Stomach (tissue), 9 donors: ENCODE results near the gene RS1. TPM values are rescaled to one million over a fixed set of nuclear protein-coding genes. Genes with fewer than 3 reads are reported as not detected.

Experiments used
- DNase-seq, 2 donors: peaks; one replicate each; pipeline versions ENCODE4 v3.0.0 to v3.0.0-alpha.2; 2013 to 2019
- H3K27ac ChIP-seq, 5 donors: fragments of 200-600 bp in 4 of 5; sonication (generic) in 4 of 5; one replicate each; pipeline ENCODE4 v1.5.1; 2013 to 2019; ENCODE audit warnings: mild to moderate bottlenecking in 1 of 5, moderate library complexity in 1 of 5
- H3K27me3 ChIP-seq, 3 donors: fragments of 200-600 bp; sonication (generic); one replicate each; pipeline ENCODE4 v1.5.1; 2017 to 2019; ENCODE audit warnings: mixed run types in 1 of 3
- H3K36me3 ChIP-seq, 4 donors: fragments of 200-600 bp; sonication (generic); 1 replicate in 3 of 4; 2 replicates in 1 of 4; pipeline ENCODE4 v1.5.1; 2016 to 2019
- H3K4me1 ChIP-seq, 4 donors: fragments of 200-600 bp; sonication (generic); one replicate each; pipeline ENCODE4 v1.5.1; 2016 to 2019
- H3K4me3 ChIP-seq, 4 donors: fragments of 200-600 bp; sonication (generic) in 3 of 4; one replicate each; pipeline ENCODE4 v1.5.1; 2016 to 2019; ENCODE audit warnings: mild to moderate bottlenecking in 1 of 4
- H3K9me3 ChIP-seq, 4 donors: fragments of 200-600 bp; sonication (generic); one replicate each; pipeline ENCODE4 v1.5.1; 2016 to 2019
- EP300 ChIP-seq: sonication (generic); formaldehyde crosslinking; IDR thresholded peaks from one replicate; pipeline ENCODE4 v1.6.1; 2017; ENCODE audit warnings: antibody characterized with exemption
- POLR2A ChIP-seq, 4 donors: fragments of 450-650 bp; IDR thresholded peaks; one replicate each; pipeline ENCODE4 v1.6.1; 2016; ENCODE audit warnings: antibody characterized with exemption in 4 of 4, control low read depth in 2 of 4, mild to moderate bottlenecking in 1 of 4, moderate library complexity in 1 of 4
- POLR2AphosphoS5 ChIP-seq, 3 donors: sonication (generic); formaldehyde crosslinking; IDR thresholded peaks; one replicate each; pipeline ENCODE4 v1.6.1; 2016; ENCODE audit warnings: antibody characterized with exemption in 3 of 3
- WGBS, 5 donors: extraction: QIAGEN DNeasy Blood & Tissue Kit in 3 of 5; methylation state at CpG; one replicate each; pipeline versions ENCODE4 v1.1.5 to v1.1.7; 2013 to 2018; 5-methylcytosine and 5-hydroxymethylcytosine counted together
- intact Hi-C: fragments of 100-400 bp; cut with DNase I; formaldehyde crosslinking; loops from one replicate; pipeline ENCODE4 v1.15.1; 2023; ENCODE audit warnings: low total_unique reads
- polyA plus RNA-seq, 3 donors: library from polyadenylated mRNA; stranded (reverse); fragments of 200-250 nt; gene quantifications; one replicate each; pipeline ENCODE4 v1.2.3, GENCODE V29; 2013
- total RNA-seq, 5 donors: library from RNA; depleted of rRNA; stranded (reverse); fragments of >200 nt; gene quantifications; one replicate each; pipeline versions ENCODE4 v1.1.0 to v1.2.3, GENCODE V29; 2014 to 2016
- TF ChIP-seq, protein P1 (sequence below), 7 experiments: fragments of 450-650 bp in 4 of 7; fragments of 200-600 bp in 3 of 7; sonication (generic) in 3 of 7; IDR thresholded peaks; one replicate each; pipeline ENCODE4 v1.5.1; 2016 to 2019; ENCODE audit warnings: antibody characterized with exemption in 7 of 7, control low read depth in 2 of 7, mild to moderate bottlenecking in 1 of 7
- donor health status: healthy with polysubstance abuse.
- donor health status: Bipolar disorder and iron deficiency.
- donor health status: healthy.

Gene RS1
- total and polyA plus RNA-seq, 8 donors = not detected

- peaks cover 0 to 3% (median 0%) of the 10 kb centered on the region in 4 donors for H3K9me3 ChIP-seq
- H3K4me1 ChIP-seq = peaks cover 0 to 6% (median 0%) of the 10 kb centered on the region in 4 donors
- peak in 1 of 2 donors; percentile 27 for DNase-seq
- H3K36me3 ChIP-seq = no peaks in the 10 kb centered on the region
- peak overlapping the region; percentile 87 to 90 (median 88) for H3K27ac ChIP-seq
- H3K27me3 ChIP-seq = no peaks in the 10 kb centered on the region
- intact Hi-C loops = no loop called here
- TF ChIP-seq POLR2AphosphoS5 (IDR thresholded peaks at IDR 0.05) = no peak
- TF ChIP-seq EP300 = no peak
- TF ChIP-seq, protein P1, sequence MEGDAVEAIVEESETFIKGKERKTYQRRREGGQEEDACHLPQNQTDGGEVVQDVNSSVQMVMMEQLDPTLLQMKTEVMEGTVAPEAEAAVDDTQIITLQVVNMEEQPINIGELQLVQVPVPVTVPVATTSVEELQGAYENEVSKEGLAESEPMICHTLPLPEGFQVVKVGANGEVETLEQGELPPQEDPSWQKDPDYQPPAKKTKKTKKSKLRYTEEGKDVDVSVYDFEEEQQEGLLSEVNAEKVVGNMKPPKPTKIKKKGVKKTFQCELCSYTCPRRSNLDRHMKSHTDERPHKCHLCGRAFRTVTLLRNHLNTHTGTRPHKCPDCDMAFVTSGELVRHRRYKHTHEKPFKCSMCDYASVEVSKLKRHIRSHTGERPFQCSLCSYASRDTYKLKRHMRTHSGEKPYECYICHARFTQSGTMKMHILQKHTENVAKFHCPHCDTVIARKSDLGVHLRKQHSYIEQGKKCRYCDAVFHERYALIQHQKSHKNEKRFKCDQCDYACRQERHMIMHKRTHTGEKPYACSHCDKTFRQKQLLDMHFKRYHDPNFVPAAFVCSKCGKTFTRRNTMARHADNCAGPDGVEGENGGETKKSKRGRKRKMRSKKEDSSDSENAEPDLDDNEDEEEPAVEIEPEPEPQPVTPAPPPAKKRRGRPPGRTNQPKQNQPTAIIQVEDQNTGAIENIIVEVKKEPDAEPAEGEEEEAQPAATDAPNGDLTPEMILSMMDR (IDR thresholded peaks at IDR 0.05) = no peak
- TF ChIP-seq POLR2A (IDR thresholded peaks at IDR 0.05) = no peak
- peak overlapping the region; percentile 59 to 68 (median 62) for H3K4me3 ChIP-seq
- 1 to 43% (median 2%) methylated on average over 17 to 19 of the region's 19 CpGs for WGBS, 5 donors
Observed at GRCh38 chrX:18674417-18674787, 2.5 kb upstream of the RS1 start.

GRCh38 chrX:18668071-18668835 is 3.7 kb downstream of the RS1 start:
- no peaks in the 10 kb centered on the region for H3K9me3 ChIP-seq
- no peaks in the 10 kb centered on the region for H3K4me1 ChIP-seq
- no peak for TF ChIP-seq EP300
- TF ChIP-seq, protein P1 (IDR thresholded peaks at IDR 0.05) = no peak
- TF ChIP-seq POLR2AphosphoS5 (IDR thresholded peaks at IDR 0.05) = no peak
- TF ChIP-seq POLR2A (IDR thresholded peaks at IDR 0.05) = no peak
- no peak for DNase-seq
- no peak overlapping the region for H3K4me3 ChIP-seq
- H3K27me3 ChIP-seq = no peaks in the 10 kb centered on the region
- WGBS, 5 donors = 71 to 82% (median 77%) methylated on average over 15 of the region's 15 CpGs
- H3K27ac ChIP-seq = no peak overlapping the region
- no peaks in the 10 kb centered on the region for H3K36me3 ChIP-seq
- intact Hi-C loops = no loop called here

- no peak for DNase-seq
- Histone ChIP-seq H3K36me3 (no peaks in the 10 kb centered on the region), H3K9me3 (no peaks in the 10 kb centered on the region), H3K4me1 (no peaks in the 10 kb centered on the region), H3K4me3 (no peak overlapping the region), H3K27me3 (no peaks in the 10 kb centered on the region), H3K27ac (no peak overlapping the region)
- TF ChIP-seq POLR2AphosphoS5 (IDR thresholded peaks at IDR 0.05) (no peak), POLR2A (IDR thresholded peaks at IDR 0.05) (no peak), EP300 (no peak)
- TF ChIP-seq, protein P1 (IDR thresholded peaks at IDR 0.05) = no peak
- WGBS, 5 donors = 87 to 94% (median 88%) methylated on average over 13 to 15 of the region's 15 CpGs
- intact Hi-C loops = no loop called here
Observed at GRCh38 chrX:18666614-18667013, 5.3 kb downstream of the RS1 start.

- no peak for TF ChIP-seq POLR2A (IDR thresholded peaks at IDR 0.05)
- TF ChIP-seq POLR2AphosphoS5 (IDR thresholded peaks at IDR 0.05) = no peak
- TF ChIP-seq EP300 = no peak
- TF ChIP-seq, protein P1 (IDR thresholded peaks at IDR 0.05) = no peak
- Histone ChIP-seq H3K27me3 (no peaks in the 10 kb centered on the region), H3K4me3 (no peak overlapping the region), H3K9me3 (no peaks in the 10 kb centered on the region), H3K36me3 (no peaks in the 10 kb centered on the region), H3K27ac (no peak overlapping the region), H3K4me1 (no peaks in the 10 kb centered on the region)
- intact Hi-C loops = no loop called here
- no peak for DNase-seq
- 73 to 92% (median 88%) methylated on average over 8 of the region's 8 CpGs for WGBS, 5 donors
Observed at GRCh38 chrX:18664947-18665346, 7.0 kb downstream of the RS1 start.
